Endothelial cell (in vitro differentiated cells): ENCODE data around the gene GBA2. TPM values are rescaled to one million over a fixed set of nuclear protein-coding genes. Genes with fewer than 3 reads are reported as not detected.

ENCODE experiments used
- DNase-seq: peaks from one replicate; pipeline ENCODE4 v3.0.0; 2021; ENCODE audit warnings: low spot score
- H3K27ac Mint-ChIP-seq: one replicate; pipeline ENCODE4 v1.8.0; 2021; ENCODE audit warnings: mixed read lengths, inconsistent platforms; ENCODE audit not compliant: unreplicated experiment
- H3K27me3 Mint-ChIP-seq: one replicate; pipeline ENCODE4 v1.8.0; 2021; ENCODE audit warnings: mild to moderate bottlenecking, moderate library complexity, mixed read lengths, inconsistent platforms; ENCODE audit not compliant: unreplicated experiment
- H3K36me3 Mint-ChIP-seq: one replicate; pipeline ENCODE4 v1.8.0; 2021; ENCODE audit warnings: mild to moderate bottlenecking, low read depth, mixed read lengths, inconsistent platforms; ENCODE audit not compliant: unreplicated experiment
- H3K4me1 Mint-ChIP-seq: one replicate; pipeline ENCODE4 v1.8.0; 2021; ENCODE audit warnings: mild to moderate bottlenecking, mixed read lengths, inconsistent platforms; ENCODE audit not compliant: unreplicated experiment
- H3K4me3 Mint-ChIP-seq: one replicate; pipeline ENCODE4 v1.8.0; 2021; ENCODE audit warnings: mild to moderate bottlenecking, mixed read lengths, inconsistent platforms; ENCODE audit not compliant: unreplicated experiment
- H3K9me3 Mint-ChIP-seq: one replicate; pipeline ENCODE4 v1.8.0; 2021; ENCODE audit warnings: mixed read lengths, inconsistent platforms; ENCODE audit not compliant: unreplicated experiment
- total RNA-seq: library from RNA; stranded (reverse); fragmentation: NEBNext Ultra II Directional; extraction: Animal tissue kit (Norgen Biotek cat#: 25700); gene quantifications from one replicate; pipeline ENCODE4 v1.2.1, GENCODE V29; 2021; ENCODE audit not compliant: unreplicated experiment
- TF ChIP-seq, protein P1 (sequence below): fragments of 200-600 bp; sonication (generic); IDR thresholded peaks from one replicate; pipeline ENCODE4 v1.5.0; 2021; ENCODE audit warnings: antibody characterized with exemption; ENCODE audit not compliant: unreplicated experiment

Gene GBA2
- total RNA-seq, 1 donor from 2014 or later = 200 TPM

DNA sequence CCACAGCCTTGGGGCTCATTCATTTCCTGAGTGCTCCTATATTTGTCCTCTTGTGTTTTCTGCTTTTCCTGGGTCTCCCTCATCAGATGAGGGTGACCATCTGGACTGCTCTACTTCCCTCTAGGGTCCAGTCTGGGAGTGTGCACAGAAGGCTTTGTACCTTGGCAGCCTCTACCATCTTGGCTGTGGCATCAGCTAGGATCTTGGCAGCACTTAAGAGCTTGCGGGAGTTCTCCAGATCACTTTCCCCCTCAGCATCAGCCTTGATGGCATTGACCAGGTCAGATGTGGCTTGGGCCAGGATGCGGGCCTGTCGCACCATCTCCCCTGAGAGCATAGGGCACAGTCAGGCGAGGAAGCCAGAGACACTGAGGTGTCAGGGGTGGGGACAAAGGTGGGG lies 32.8 kb downstream of the GBA2 start:
- Mint-ChIP-seq H3K4me1 (no peaks in the 10 kb centered on the region), H3K27ac (no peak overlapping the region), H3K4me3 (peak overlapping the region; percentile 66), H3K27me3 (peaks cover 4% of the 10 kb centered on the region), H3K36me3 (peaks cover 83% of the 10 kb centered on the region), H3K9me3 (no peaks in the 10 kb centered on the region)
- TF ChIP-seq, protein P1, sequence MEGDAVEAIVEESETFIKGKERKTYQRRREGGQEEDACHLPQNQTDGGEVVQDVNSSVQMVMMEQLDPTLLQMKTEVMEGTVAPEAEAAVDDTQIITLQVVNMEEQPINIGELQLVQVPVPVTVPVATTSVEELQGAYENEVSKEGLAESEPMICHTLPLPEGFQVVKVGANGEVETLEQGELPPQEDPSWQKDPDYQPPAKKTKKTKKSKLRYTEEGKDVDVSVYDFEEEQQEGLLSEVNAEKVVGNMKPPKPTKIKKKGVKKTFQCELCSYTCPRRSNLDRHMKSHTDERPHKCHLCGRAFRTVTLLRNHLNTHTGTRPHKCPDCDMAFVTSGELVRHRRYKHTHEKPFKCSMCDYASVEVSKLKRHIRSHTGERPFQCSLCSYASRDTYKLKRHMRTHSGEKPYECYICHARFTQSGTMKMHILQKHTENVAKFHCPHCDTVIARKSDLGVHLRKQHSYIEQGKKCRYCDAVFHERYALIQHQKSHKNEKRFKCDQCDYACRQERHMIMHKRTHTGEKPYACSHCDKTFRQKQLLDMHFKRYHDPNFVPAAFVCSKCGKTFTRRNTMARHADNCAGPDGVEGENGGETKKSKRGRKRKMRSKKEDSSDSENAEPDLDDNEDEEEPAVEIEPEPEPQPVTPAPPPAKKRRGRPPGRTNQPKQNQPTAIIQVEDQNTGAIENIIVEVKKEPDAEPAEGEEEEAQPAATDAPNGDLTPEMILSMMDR = no peak
- no peak for DNase-seq

DNA sequence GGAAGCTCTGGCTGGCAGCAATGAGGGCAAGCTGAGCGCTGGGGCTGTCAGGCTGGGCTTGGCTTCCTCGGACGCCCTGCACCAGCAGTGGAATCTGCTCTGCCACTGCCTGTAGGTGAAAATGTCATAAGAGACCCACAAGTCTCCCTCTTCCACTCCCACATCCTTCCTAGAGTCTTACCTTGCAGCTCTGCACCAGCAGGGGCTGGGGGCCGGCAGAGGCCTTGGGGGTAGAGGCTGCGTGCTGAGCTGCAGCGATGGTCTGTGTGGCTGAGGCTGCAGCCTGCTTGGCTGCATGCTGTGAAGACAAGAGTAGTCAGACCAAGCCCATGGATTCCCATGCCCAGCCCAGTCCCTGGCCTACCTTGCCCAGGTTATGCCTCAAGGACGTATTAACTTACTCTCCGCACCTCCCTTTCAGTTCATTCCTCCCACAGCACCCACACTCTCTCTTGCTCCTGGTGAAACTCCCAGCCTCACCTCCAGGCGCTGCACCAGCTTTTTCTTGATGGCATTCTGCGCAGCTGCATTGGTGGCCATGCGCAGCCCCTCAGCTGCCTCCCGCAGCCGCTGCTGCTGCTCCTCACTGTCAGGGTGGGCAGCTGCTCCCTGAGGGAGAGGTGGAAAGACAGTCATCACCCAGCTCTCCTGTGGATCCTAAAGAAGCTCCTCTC lies 34.3 kb downstream of the GBA2 start:
- Mint-ChIP-seq H3K36me3 (peaks cover 84% of the 10 kb centered on the region), H3K9me3 (no peaks in the 10 kb centered on the region), H3K27ac (peak overlapping the region; percentile 42), H3K4me1 (no peaks in the 10 kb centered on the region), H3K27me3 (peaks cover 4% of the 10 kb centered on the region), H3K4me3 (peak overlapping the region; percentile 67)
- TF ChIP-seq, protein P1 = no peak
- DNase-seq = no peak

DNA sequence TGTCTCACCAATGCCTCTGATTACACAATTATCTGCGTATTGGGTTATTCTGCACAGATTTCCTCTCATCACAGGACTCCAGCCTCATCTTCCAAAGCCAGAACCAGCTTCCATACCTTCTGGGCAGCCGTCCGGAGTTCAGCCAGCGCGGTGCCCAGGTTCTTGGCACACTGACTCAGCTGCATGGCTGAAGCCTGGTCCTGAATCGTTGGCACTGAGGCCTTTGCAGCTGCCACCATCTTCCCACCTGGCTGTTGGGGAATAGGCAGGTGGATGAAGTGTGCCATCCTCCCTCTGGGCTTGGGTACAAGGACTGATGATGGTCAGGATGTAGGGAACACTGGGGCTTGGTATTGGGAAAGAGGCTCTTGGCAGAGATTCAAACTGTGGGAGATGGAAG lies 34.9 kb downstream of the GBA2 start:
- TF ChIP-seq, protein P1 = no peak
- H3K4me1 Mint-ChIP-seq = no peaks in the 10 kb centered on the region
- H3K27ac Mint-ChIP-seq = peak overlapping the region; percentile 9
- no peaks in the 10 kb centered on the region for H3K9me3 Mint-ChIP-seq
- H3K4me3 Mint-ChIP-seq = peak overlapping the region; percentile 65
- H3K27me3 Mint-ChIP-seq = peaks cover 2% of the 10 kb centered on the region
- DNase-seq = no peak
- peaks cover 81% of the 10 kb centered on the region for H3K36me3 Mint-ChIP-seq

DNA sequence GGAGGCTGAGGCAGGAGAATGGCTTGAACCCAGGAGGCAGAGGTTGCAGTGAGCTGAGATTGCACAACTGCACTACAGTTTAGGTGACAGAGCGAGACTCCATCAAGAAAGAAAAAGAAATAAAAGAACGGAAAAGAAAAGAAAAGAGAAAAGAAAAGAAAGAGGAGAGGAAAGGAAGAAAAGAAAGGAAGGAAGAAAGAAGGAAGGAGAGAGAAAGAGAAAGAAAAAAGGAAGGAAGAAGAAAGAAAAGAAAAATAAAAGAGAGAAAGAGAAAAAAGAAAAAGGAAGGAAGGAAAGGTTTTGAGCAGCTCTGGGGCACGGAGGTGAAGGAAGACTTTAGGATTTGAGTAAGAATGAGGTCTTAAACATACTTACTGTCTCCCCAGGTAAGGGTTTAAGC lies 35.5 kb downstream of the GBA2 start:
- H3K9me3 Mint-ChIP-seq = no peaks in the 10 kb centered on the region
- H3K27me3 Mint-ChIP-seq = peaks cover 2% of the 10 kb centered on the region
- H3K36me3 Mint-ChIP-seq = peaks cover 82% of the 10 kb centered on the region
- TF ChIP-seq, protein P1 = no peak
- no peak for DNase-seq
- no peak overlapping the region for H3K4me3 Mint-ChIP-seq
- H3K4me1 Mint-ChIP-seq = no peaks in the 10 kb centered on the region
- peak overlapping the region; percentile 9 for H3K27ac Mint-ChIP-seq

DNA sequence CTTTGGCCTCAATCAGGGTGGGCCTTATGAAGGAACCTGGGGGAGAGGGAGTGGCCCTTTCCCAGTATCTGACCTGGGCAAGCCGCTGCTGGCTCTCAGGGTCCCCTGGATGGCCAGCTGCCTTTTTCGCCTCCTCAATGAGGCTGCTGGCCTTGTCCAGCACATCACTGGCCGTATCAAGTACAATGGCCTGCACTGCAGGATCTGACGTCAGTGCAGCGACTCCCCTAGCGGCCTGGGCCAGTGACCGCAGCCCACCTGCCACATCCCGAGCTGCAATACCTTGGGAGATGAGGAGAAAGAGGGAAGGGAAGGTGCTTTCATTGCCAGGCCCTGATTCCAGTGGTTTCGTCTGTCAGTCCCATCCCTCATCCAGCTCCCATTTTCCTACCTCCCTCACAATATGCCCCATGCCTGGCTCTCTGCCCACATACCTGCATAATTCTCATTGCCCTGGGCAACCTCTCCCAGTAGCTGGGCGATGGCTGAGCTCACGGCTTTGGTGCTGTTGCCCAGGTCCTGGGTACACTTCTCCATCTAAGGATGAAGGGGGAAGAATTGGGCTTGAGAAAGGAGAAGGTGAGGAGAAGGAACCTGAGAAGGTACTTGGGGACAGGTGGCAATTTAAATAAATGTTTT lies 36.1 kb downstream of the GBA2 start:
- DNase-seq = no peak

More for the DNA sequence above, 36.1 kb downstream of the GBA2 start:
- Mint-ChIP-seq H3K9me3 (no peaks in the 10 kb centered on the region), H3K4me1 (no peaks in the 10 kb centered on the region), H3K27ac (no peak overlapping the region), H3K4me3 (no peak overlapping the region), H3K36me3 (peaks cover 82% of the 10 kb centered on the region), H3K27me3 (no peaks in the 10 kb centered on the region)
- TF ChIP-seq, protein P1 = no peak
